HG02571 (cell line): ENCODE measurements around the gene CROCC2.

Experiments used
- ATAC-seq: cut with Tn5 transposase; IDR thresholded peaks from one replicate; pipeline ENCODE4 v1.9.1; 2021; ENCODE audit warnings: mild to moderate bottlenecking, moderate library complexity; ENCODE audit not compliant: unreplicated experiment

CROCC2 gene

GRCh38 chr2:240932724-240933047, 26.6 kb downstream of the CROCC2 start:
- no peak for ATAC-seq

- ATAC-seq = no peak
Measured at GRCh38 chr2:240933048-240933965, 27.2 kb downstream of the CROCC2 start.

- ATAC-seq = no peak
Measured at GRCh38 chr2:240933966-240934700, 28.0 kb downstream of the CROCC2 start.

- no peak for ATAC-seq
Measured at GRCh38 chr2:240934701-240935102, 28.6 kb downstream of the CROCC2 start.

GRCh38 chr2:240935103-240935876, 29.2 kb downstream of the CROCC2 start:
- ATAC-seq = no peak

- no peak for ATAC-seq
Measured at GRCh38 chr2:240936106-240936505, 30.0 kb downstream of the CROCC2 start.

- ATAC-seq = no peak
Measured at GRCh38 chr2:240946046-240946445, 39.9 kb downstream of the CROCC2 start.

GRCh38 chr2:240946654-240947053, 40.5 kb downstream of the CROCC2 start:
- ATAC-seq = no peak

GRCh38 chr2:240947176-240947575, 41.0 kb downstream of the CROCC2 start:
- ATAC-seq = no peak

GRCh38 chr2:240947607-240948006, 41.5 kb downstream of the CROCC2 start:
- no peak for ATAC-seq

GRCh38 chr2:240948086-240948485, 42.0 kb downstream of the CROCC2 start:
- no peak for ATAC-seq

GRCh38 chr2:240948905-240949790, 43.0 kb downstream of the CROCC2 start:
- no peak for ATAC-seq

GRCh38 chr2:240949791-240950705, 43.9 kb downstream of the CROCC2 start:
- no peak for ATAC-seq

GRCh38 chr2:240951045-240951594, 45.0 kb downstream of the CROCC2 start:
- no peak for ATAC-seq

- ATAC-seq = no peak
Measured at GRCh38 chr2:240952496-240953246, 46.5 kb downstream of the CROCC2 start.

- ATAC-seq = no peak
Measured at GRCh38 chr2:240953426-240954410, 47.6 kb downstream of the CROCC2 start.
